Adrenal gland (tissue), 12 donors: ENCODE data around the gene TAL1. TPM values are rescaled to one million over a fixed set of nuclear protein-coding genes. Genes with fewer than 3 reads are reported as not detected.

ENCODE experiments used
- DNase-seq, 7 donors: peaks; one replicate each; pipeline ENCODE4 v3.0.0-alpha.2; 2019 to 2020
- H3K27ac ChIP-seq, 5 donors: fragments of 200-600 bp; sonication (generic) in 4 of 5; 1 replicate in 3 of 5; 2 replicates in 2 of 5; pipeline versions ENCODE4 v1.5.1 to v1.8.0; 2016 to 2020; ENCODE audit warnings: mild to moderate bottlenecking in 1 of 5
- H3K27me3 ChIP-seq: fragments of 200-600 bp; 2 replicates; pipeline ENCODE4 v1.8.0; 2021
- H3K36me3 ChIP-seq, 2 donors: fragments of 200-600 bp; replicated peaks in 1 of 2; 1 replicate in 1 of 2; 2 replicates in 1 of 2; pipeline versions ENCODE4 v1.5.1 to v1.8.0; 2018 to 2022
- H3K4me1 ChIP-seq, 2 donors: fragments of 200-600 bp; replicated peaks in 1 of 2; 1 replicate in 1 of 2; 2 replicates in 1 of 2; pipeline versions ENCODE4 v1.5.1 to v1.8.0; 2018 to 2021
- H3K4me3 ChIP-seq, 4 donors: fragments of 200-600 bp; sonication (generic) in 3 of 4; one replicate each; pipeline ENCODE4 v1.5.1; 2016 to 2018
- H3K9me3 ChIP-seq, 3 donors: fragments of 200-600 bp; sonication (generic) in 1 of 3; replicated peaks in 1 of 3; 1 replicate in 2 of 3; 2 replicates in 1 of 3; pipeline versions ENCODE4 v1.5.1 to v1.8.0; 2016 to 2021
- POLR2A ChIP-seq, 2 donors: fragments of 450-650 bp; IDR thresholded peaks; one replicate each; pipeline ENCODE4 v1.6.1; 2017; ENCODE audit warnings: antibody characterized with exemption in 2 of 2, mild to moderate bottlenecking in 2 of 2, moderate library complexity in 1 of 2
- WGBS, 4 donors: extraction: QIAGEN DNeasy Blood & Tissue Kit in 2 of 4; methylation state at CpG; one replicate each; pipeline versions ENCODE4 v1.1.5 to v1.1.7; 2013 to 2017; 5-methylcytosine and 5-hydroxymethylcytosine counted together
- intact Hi-C, 2 donors: fragments of 100-400 bp; cut with DNase I; formaldehyde crosslinking; loops; one replicate each; pipeline versions ENCODE4 v1.14.1 to v1.15.0; 2022 to 2023
- polyA plus RNA-seq, 3 donors: library from polyadenylated mRNA; stranded (reverse); fragments of 200-250 nt in 2 of 3; fragments of 350-450 nt in 1 of 3; fragmentation: Illumina TruSeq in 1 of 3; extraction: RNeasy Lipid Tissue Mini Kit (QIAGEN cat#74804) in 1 of 3; gene quantifications; one replicate each; pipeline ENCODE4 v1.2.3, GENCODE V29; 2013 to 2014
- total RNA-seq, 9 donors: library from RNA; depleted of rRNA in 4 of 9; stranded (reverse); fragments of >200 nt in 4 of 9; fragments of 120-200 nt in 1 of 9; fragmentation: NEBNext Ultra II Directional in 1 of 9; extraction: Animal tissue kit (Norgen Biotek cat#: 25700) in 1 of 9; gene quantifications; one replicate each; pipeline versions ENCODE4 v1.1.0 to v1.2.4, GENCODE V29; 2013 to 2023
- TF ChIP-seq, protein P1 (sequence below), 6 experiments: fragments of 450-650 bp in 4 of 6; fragments of 200-600 bp in 2 of 6; sonication (generic) in 1 of 6; IDR thresholded peaks; 1 replicate in 5 of 6; 2 replicates in 1 of 6; pipeline versions ENCODE4 v1.5.1 to v1.8.0; 2016 to 2021; ENCODE audit warnings: antibody characterized with exemption in 6 of 6, mild to moderate bottlenecking in 2 of 6, moderate library complexity in 1 of 6
- donor health status: healthy with polysubstance abuse.
- donor health status: Bipolar disorder and iron deficiency.
- donor health status: DM: yes; HTN: yes; CAD: no.
- donor health status: DM: no; HTN: no; CAD: no.
- donor health status: DM: no; HTN: no; CAD: no.
- donor health status: DM: yes; HTN: yes; CAD: no.

TAL1 gene
- total and polyA plus RNA-seq, 12 donors: 1.2 to 13.4 (median 3.2) TPM

DNA sequence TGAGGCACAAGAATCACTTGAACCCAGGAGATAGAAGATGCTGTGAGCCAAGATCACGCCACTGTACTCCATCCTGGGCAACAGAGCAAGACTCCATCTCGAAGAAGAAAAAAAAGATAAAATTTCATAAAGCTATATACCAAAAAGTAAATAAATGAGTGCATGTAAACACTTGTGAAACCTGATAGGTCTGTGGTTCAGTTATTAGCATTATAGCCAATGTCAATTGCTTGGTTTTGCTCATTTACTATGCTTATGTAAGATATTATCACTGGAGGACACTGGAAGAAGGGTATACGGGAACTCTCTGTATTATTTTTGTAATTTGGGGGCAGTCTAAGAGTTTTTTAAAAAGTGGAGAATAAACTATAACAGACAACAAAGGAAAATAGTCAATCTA, 17.7 kb upstream of the TAL1 start:
- Histone ChIP-seq H3K4me1 (no peaks in the 10 kb centered on the region), H3K9me3 (no peaks in the 10 kb centered on the region), H3K4me3 (no peak overlapping the region), H3K27me3 (no peaks in the 10 kb centered on the region), H3K36me3 (no peaks in the 10 kb centered on the region), H3K27ac (no peak overlapping the region)
- no peak for TF ChIP-seq POLR2A (IDR thresholded peaks at IDR 0.05)
- TF ChIP-seq, protein P1, sequence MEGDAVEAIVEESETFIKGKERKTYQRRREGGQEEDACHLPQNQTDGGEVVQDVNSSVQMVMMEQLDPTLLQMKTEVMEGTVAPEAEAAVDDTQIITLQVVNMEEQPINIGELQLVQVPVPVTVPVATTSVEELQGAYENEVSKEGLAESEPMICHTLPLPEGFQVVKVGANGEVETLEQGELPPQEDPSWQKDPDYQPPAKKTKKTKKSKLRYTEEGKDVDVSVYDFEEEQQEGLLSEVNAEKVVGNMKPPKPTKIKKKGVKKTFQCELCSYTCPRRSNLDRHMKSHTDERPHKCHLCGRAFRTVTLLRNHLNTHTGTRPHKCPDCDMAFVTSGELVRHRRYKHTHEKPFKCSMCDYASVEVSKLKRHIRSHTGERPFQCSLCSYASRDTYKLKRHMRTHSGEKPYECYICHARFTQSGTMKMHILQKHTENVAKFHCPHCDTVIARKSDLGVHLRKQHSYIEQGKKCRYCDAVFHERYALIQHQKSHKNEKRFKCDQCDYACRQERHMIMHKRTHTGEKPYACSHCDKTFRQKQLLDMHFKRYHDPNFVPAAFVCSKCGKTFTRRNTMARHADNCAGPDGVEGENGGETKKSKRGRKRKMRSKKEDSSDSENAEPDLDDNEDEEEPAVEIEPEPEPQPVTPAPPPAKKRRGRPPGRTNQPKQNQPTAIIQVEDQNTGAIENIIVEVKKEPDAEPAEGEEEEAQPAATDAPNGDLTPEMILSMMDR (IDR thresholded peaks at IDR 0.05): no peak
- intact Hi-C loops: no loop called here
- DNase-seq: no peak
- 89 to 98% (median 96%) methylated on average over 3 of the region's 3 CpGs for WGBS, 4 donors

DNA sequence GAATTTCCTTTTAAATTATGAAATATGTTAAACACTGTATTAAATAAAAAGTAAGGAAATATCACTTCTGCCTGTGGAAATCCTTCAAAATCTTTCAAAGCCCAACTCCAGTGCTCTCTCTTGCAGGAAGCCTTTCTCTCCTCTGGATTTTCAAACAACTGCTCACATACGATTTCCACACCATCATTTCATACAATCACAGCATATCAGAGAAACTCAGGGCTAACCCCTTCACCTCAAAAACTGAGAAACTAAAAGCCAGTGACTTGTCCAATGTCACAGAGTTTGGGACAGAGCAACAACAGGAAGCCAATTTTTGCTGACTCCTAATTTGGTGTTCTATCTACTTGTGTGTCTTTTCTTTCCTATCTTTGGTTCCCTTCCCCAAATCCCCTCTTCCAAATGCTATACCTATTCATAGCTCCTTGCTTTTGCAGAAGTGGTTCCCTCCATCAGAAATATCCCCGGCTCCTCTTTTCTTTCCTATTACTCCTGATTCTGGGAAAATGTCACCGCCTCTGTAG, 12.4 kb upstream of the TAL1 start:
- TF ChIP-seq POLR2A (IDR thresholded peaks at IDR 0.05): no peak
- TF ChIP-seq, protein P1 (IDR thresholded peaks at IDR 0.05): no peak
- DNase-seq: no peak
- WGBS, 4 donors: 46 to 79% (median 66%) methylated on average over 3 of the region's 3 CpGs
- no peak overlapping the region for H3K4me3 ChIP-seq
- H3K9me3 ChIP-seq: no peaks in the 10 kb centered on the region
- H3K4me1 ChIP-seq: no peaks in the 10 kb centered on the region
- no peak overlapping the region for H3K27ac ChIP-seq
- no peaks in the 10 kb centered on the region for H3K36me3 ChIP-seq
- intact Hi-C loops: no loop called here
- H3K27me3 ChIP-seq: peaks cover under 1% of the 10 kb centered on the region

DNA sequence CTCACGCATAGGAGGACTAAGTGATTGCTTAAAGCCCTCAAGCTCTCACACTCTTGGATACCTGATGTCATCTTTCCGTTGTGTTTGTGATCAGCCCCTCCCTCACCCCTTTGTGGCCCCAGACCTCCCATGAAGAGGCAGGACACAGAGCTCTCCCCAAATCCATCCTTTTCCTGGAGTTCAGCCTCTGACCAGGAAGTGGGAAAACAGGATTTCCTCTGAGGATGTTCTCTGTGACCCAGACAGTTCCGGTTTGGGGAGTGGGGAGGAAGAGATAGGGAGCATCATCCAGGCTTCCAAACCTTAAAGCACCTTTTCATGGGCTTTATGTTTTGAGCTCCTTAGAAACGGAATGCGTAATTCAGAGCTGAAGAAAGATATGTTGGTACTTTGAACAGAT, 11.9 kb upstream of the TAL1 start:
- intact Hi-C loops: no loop called here
- no peaks in the 10 kb centered on the region for H3K9me3 ChIP-seq
- DNase-seq: no peak
- WGBS, 4 donors: 56 to 63% (median 60%) methylated on average over 5 of the region's 5 CpGs
- H3K4me3 ChIP-seq: no peak overlapping the region
- H3K27me3 ChIP-seq: peaks cover 6% of the 10 kb centered on the region
- H3K27ac ChIP-seq: no peak overlapping the region
- TF ChIP-seq POLR2A (IDR thresholded peaks at IDR 0.05): no peak
- TF ChIP-seq, protein P1 (IDR thresholded peaks at IDR 0.05): no peak
- H3K4me1 ChIP-seq: no peaks in the 10 kb centered on the region
- no peaks in the 10 kb centered on the region for H3K36me3 ChIP-seq

DNA sequence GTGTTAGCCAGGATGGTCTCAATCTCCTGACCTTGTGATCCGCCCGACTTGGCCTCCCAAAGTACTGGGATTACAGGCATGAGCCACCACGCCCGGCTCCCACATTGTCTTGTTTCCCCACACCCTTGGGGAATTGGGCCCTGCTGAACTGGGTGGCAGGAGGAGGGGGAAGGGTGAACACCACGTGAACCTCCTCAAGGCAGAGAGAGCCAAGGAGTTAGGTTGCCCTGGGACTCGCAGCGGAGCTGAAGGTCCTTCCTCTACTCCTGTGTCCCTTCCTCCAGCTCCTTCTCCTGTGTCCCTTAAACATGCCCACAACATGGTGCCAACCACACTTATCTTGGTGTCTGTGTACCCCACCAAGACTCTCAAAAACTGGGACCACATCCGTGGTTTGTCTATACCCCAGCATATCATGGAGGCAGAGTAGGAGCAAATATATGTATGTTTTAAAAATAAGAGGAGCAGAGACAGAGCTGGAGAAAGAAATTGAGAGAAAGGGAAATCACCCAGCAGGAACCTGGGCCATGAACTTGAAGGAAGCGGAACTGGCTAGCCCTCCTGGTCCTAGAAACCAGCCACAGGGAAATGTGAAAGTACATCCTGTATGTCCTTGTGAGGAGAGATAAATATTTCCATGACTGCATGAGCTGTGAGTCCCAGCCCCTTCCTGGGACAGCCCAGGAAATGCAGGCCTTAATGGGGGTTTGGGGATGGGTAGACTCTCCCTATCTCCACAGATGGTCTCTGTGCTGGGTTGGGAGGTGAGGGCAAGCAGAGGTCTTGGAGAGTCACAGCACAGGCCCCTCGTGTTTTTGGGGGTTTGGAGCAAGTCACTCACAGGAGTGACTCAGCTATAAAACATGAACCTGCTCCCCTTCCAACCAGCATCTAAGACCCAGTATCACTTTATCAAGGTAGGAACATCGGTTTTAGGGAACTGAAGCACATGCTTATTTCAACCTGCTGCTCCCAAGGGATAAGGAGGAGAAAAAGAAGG, 9.4 kb upstream of the TAL1 start:
- peak in 1 of 7 donors; percentile 57 for DNase-seq
- Histone ChIP-seq H3K27ac (peak overlapping the region in 2 of 5 donors; percentile 21 to 47), H3K4me3 (no peak overlapping the region), H3K36me3 (no peaks in the 10 kb centered on the region), H3K27me3 (peaks cover 7% of the 10 kb centered on the region), H3K4me1 (no peaks in the 10 kb centered on the region), H3K9me3 (no peaks in the 10 kb centered on the region)
- 56 to 76% (median 74%) methylated on average over 8 to 11 of the region's 11 CpGs for WGBS, 4 donors
- intact Hi-C loops: no loop called here
- TF ChIP-seq, protein P1 (IDR thresholded peaks at IDR 0.05): no peak
- no peak for TF ChIP-seq POLR2A (IDR thresholded peaks at IDR 0.05)
